Putamen (tissue), 1 donor: ENCODE measurements around the gene TRMT112.

ENCODE experiments used
- DNase-seq: peaks from one replicate; pipeline ENCODE4 v3.0.0-alpha.2; 2016; ENCODE audit warnings: low spot score

TRMT112 gene

GRCh38 chr11:64317325-64317960, at the start of gene TRMT112:
TSS of gene TRMT112 (minus strand) at chr11:64317559. CDS start at chr11:64317526, 33 bp downstream.
- peak; percentile 98 for DNase-seq

GRCh38 chr11:64366751-64367150, 49.4 kb upstream of the TRMT112 start:
- no peak for DNase-seq

- no peak for DNase-seq
These were observed 47.6 kb upstream of the TRMT112 start for GRCh38 chr11:64364911-64365310.

GRCh38 chr11:64364435-64364834, 47.1 kb upstream of the TRMT112 start:
- DNase-seq: no peak

GRCh38 chr11:64362339-64362738, 45.0 kb upstream of the TRMT112 start:
- no peak for DNase-seq

GRCh38 chr11:64361659-64362058, 44.3 kb upstream of the TRMT112 start:
- no peak for DNase-seq

GRCh38 chr11:64360448-64360921, 43.1 kb upstream of the TRMT112 start:
- no peak for DNase-seq

GRCh38 chr11:64359712-64360445, 42.5 kb upstream of the TRMT112 start:
- peak; percentile 78 for DNase-seq

- peak; percentile 73 for DNase-seq
These were observed 41.8 kb upstream of the TRMT112 start, which contains the start of gene RPS6KA4 for GRCh38 chr11:64358907-64359711. TSS of gene RPS6KA4 (plus strand) at chr11:64359162. CDS start at chr11:64359236, 74 bp downstream.

GRCh38 chr11:64358536-64358906, 41.2 kb upstream of the TRMT112 start:
- DNase-seq: no peak

GRCh38 chr11:64357904-64358535, 40.7 kb upstream of the TRMT112 start:
- DNase-seq: no peak

GRCh38 chr11:64357446-64357845, 40.1 kb upstream of the TRMT112 start:
- no peak for DNase-seq

- DNase-seq: no peak
These were observed 39.4 kb upstream of the TRMT112 start for GRCh38 chr11:64356498-64357411.

GRCh38 chr11:64355078-64355940, 38.0 kb upstream of the TRMT112 start:
- DNase-seq: peak; percentile 62

- no peak for DNase-seq
These were observed 36.6 kb upstream of the TRMT112 start for GRCh38 chr11:64353715-64354506.

GRCh38 chr11:64352995-64353714, 35.8 kb upstream of the TRMT112 start:
- no peak for DNase-seq

- no peak for DNase-seq
These were observed 35.0 kb upstream of the TRMT112 start for GRCh38 chr11:64352099-64352994.
